ENCODE results near the gene PDXP.
A peak's percentile ranks its signal among the peaks of the same experiment; 100 is the strongest.
"Not testable (repeated sequence)": the region's sequence is repeated elsewhere in the genome, so short reads cannot be mapped to it uniquely, and the experiment has no call there.

Gene PDXP

DNA sequence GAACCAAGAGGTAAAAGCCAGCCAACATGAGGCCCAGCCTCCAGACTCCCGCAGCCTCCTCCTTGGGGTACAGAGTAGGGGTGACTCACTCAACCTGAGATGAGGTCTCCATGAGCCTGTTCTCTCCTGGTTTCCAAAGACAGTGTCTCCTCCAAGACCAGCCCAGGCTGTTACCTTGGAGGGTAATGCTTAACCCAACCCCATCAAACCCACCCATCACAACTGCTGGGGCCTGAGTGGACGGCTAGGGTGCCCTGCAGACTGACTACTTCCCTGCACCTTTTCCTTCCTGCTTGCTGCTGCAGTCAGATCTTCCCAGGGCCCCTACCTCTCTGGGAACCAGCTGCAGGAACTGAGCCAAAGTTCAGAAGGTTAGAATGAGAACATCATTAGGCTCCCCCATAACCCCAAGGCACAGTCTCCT lies 22.5 kb downstream of the PDXP start:
- TF ChIP-seq POLR2A (IDR thresholded peaks at IDR 0.05; ENCODE audit: low read depth, low read length) (no peak), POLR2AphosphoS5 (IDR thresholded peaks at IDR 0.05; ENCODE audit: low read depth, low read length) (no peak), TAF1 (IDR thresholded peaks at IDR 0.05; ENCODE audit: borderline replicate concordance, low read depth, low read length) (no peak)
- DNase-seq (ENCODE audit: insufficient read length) (no peak), FAIRE-seq (no peak)

DNA sequence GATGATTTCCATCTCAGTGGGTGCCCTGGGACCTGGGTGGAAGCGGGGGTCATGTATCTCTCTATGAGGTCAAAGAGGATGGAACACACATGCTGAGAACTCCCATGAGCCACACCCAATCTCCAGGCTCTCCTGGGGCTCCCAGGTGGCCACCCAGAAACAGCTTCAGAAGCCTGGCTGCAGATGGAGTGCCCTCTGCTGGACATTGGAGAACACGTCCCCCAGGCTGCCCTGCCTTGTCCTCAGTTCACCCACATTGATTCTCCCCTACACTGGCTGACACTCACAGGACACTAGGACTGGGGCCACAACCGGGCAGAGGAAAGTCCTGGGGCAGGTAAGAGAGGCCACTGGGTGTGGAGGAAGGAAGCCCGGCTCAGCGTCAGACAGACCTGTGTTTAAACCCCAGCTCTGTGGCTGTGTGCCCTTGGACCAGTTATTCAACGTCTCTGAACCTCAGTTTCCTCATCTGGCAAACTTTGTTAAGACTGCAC lies 23.1 kb downstream of the PDXP start:
- TF ChIP-seq POLR2AphosphoS5 (IDR thresholded peaks at IDR 0.05; ENCODE audit: low read depth, low read length): no peak
- no peak for TF ChIP-seq TAF1 (IDR thresholded peaks at IDR 0.05; ENCODE audit: borderline replicate concordance, low read depth, low read length)
- TF ChIP-seq POLR2A (IDR thresholded peaks at IDR 0.05; ENCODE audit: low read depth, low read length): no peak
- FAIRE-seq (peak; percentile 94), DNase-seq (ENCODE audit: insufficient read length) (peak; percentile 70)

GRCh38 chr22:37684803-37685615 lies 26.5 kb downstream of the PDXP start:
- DNase-seq (ENCODE audit: insufficient read length) (no peak), FAIRE-seq (no peak)
- TF ChIP-seq POLR2AphosphoS5 (IDR thresholded peaks at IDR 0.05; ENCODE audit: low read depth, low read length) (no peak), POLR2A (IDR thresholded peaks at IDR 0.05; ENCODE audit: low read depth, low read length) (no peak), TAF1 (IDR thresholded peaks at IDR 0.05; ENCODE audit: borderline replicate concordance, low read depth, low read length) (no peak)

- TF ChIP-seq POLR2A (IDR thresholded peaks at IDR 0.05; ENCODE audit: low read depth, low read length) (peak; percentile 79), TAF1 (IDR thresholded peaks at IDR 0.05; ENCODE audit: borderline replicate concordance, low read depth, low read length) (peak; percentile 79; the same call in 1 of the 2 replicates), POLR2AphosphoS5 (IDR thresholded peaks at IDR 0.05; ENCODE audit: low read depth, low read length) (peak; percentile 77; the same call in 1 of the 2 replicates)
- DNase-seq (ENCODE audit: insufficient read length) (peak; percentile 91), FAIRE-seq (peak; percentile 96)
Observed at GRCh38 chr22:37686002-37686982, 27.8 kb downstream of the PDXP start, which contains the start of gene NOL12. NOL12 (plus strand) TSS chr22:37686343; CDS start chr22:37686393, 50 bp downstream.

DNA sequence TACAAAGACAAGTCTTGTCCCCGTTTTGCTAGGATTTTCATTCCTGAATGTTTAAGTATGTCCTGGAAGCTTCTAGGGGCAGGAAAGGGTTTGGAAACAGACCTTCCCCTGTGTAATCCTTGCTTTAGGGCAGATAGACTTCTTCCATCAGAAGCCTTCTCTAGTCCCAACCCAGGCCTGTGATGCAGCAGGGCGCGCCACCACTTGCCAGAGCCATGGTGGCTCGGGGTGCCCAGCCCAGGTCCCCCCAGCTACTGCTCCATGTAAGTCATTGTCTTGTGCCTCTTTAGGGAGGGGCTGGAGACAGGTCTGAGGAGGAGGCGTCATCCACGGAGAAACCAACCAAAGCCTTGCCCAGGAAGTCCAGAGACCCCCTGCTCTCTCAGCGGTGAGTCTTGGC lies 31.9 kb downstream of the PDXP start:
- FAIRE-seq: no peak
- TF ChIP-seq POLR2A (IDR thresholded peaks at IDR 0.05; ENCODE audit: low read depth, low read length): no peak
- TF ChIP-seq TAF1 (IDR thresholded peaks at IDR 0.05; ENCODE audit: borderline replicate concordance, low read depth, low read length): no peak
- no peak for TF ChIP-seq POLR2AphosphoS5 (IDR thresholded peaks at IDR 0.05; ENCODE audit: low read depth, low read length)
- no peak for DNase-seq (ENCODE audit: insufficient read length)

- TF ChIP-seq TAF1 (IDR thresholded peaks at IDR 0.05; ENCODE audit: borderline replicate concordance, low read depth, low read length) (no peak), POLR2AphosphoS5 (IDR thresholded peaks at IDR 0.05; ENCODE audit: low read depth, low read length) (no peak), POLR2A (IDR thresholded peaks at IDR 0.05; ENCODE audit: low read depth, low read length) (no peak)
- FAIRE-seq (no peak), DNase-seq (ENCODE audit: insufficient read length) (no peak)
Observed at GRCh38 chr22:37690901-37691504, 32.5 kb downstream of the PDXP start.

DNA sequence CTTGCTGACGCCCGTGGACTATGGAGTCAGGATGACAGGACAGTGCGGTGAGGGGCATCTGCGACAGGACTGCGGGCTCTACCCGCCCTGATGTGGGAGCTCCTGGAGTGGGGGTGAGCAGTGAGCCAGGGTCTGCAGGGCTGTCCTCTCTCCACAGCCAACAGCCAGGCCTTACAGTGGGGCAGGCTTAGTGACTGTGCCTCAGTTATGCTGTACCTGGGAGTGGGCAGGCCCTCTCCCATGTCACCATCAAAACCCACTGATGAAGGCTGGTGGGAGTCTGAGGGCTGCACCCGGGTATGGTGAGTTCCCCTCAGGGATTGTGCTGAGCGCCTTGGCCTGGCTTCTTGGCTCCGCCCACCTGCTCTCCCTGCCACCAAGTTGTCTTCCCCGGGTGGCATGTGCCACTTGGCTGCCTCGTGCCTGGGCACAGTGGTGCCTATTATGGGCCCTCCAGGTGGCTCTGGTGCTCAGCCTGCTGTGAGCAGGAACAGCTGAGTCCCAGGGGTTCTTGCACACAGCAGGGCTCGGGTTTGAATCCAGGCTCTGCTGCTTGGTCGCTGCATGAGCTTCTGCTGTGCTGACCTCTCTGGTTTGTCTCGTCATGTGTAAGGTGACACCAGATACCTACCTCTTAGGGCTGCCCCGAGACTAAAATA lies 34.2 kb downstream of the PDXP start:
- FAIRE-seq (no peak), DNase-seq (ENCODE audit: insufficient read length) (no peak)
- TF ChIP-seq POLR2A (IDR thresholded peaks at IDR 0.05; ENCODE audit: low read depth, low read length) (peak; percentile 38; the same call in 1 of the 2 replicates), POLR2AphosphoS5 (IDR thresholded peaks at IDR 0.05; ENCODE audit: low read depth, low read length) (no peak; the same call in 1 of the 2 replicates), TAF1 (IDR thresholded peaks at IDR 0.05; ENCODE audit: borderline replicate concordance, low read depth, low read length) (no peak)

- DNase-seq (ENCODE audit: insufficient read length); FAIRE-seq: not testable (repeated sequence)
Observed at GRCh38 chr22:37694131-37694530, 35.6 kb downstream of the PDXP start.

DNA sequence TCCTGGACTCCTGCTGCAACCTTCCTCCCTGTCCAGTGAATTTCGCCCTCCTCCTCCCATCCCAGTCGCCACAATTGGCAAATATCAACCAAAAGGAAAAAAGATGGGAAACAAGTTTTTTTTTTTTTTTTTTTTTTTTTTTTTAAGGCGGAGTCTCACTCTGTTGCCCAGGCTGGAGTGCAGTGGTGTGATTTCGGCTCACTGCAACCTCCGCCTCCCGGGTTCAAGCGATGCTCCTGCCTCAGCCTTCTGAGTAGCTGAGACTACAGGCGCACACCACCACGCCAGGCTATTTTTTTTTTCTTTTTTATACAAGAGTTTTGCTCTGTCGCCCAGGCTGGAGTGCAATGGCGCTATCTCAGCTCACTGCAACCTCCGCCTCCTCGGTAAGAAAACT lies 37.7 kb downstream of the PDXP start:
- DNase-seq (ENCODE audit: insufficient read length); FAIRE-seq: not testable (repeated sequence)

GRCh38 chr22:37696657-37697537 lies 38.4 kb downstream of the PDXP start, which contains the start of gene TRIOBP:
TRIOBP (plus strand) TSS chr22:37697048; CDS start chr22:37701366, 4,318 bp downstream.
- FAIRE-seq (no peak), DNase-seq (ENCODE audit: insufficient read length) (peak; percentile 46)

More at GRCh38 chr22:37696657-37697537, 38.4 kb downstream of the PDXP start, which contains the start of gene TRIOBP:
- TF ChIP-seq POLR2A (IDR thresholded peaks at IDR 0.05; ENCODE audit: low read depth, low read length) (no peak), POLR2AphosphoS5 (IDR thresholded peaks at IDR 0.05; ENCODE audit: low read depth, low read length) (no peak), TAF1 (IDR thresholded peaks at IDR 0.05; ENCODE audit: borderline replicate concordance, low read depth, low read length) (no peak)
